Measurements from ENCODE around the gene KLHL34.

KLHL34 gene

GRCh38 chrX:21658152-21658737 is at the start of gene KLHL34:
KLHL34 (minus strand) TSS chrX:21658330; CDS start chrX:21657788, 542 bp downstream.
- H3K4me3 ChIP-seq (ENCODE audit: low read depth, low read length), result no peak within 1 kb of the TSS

GRCh38 chrX:21705225-21705624 is 47.1 kb upstream of the KLHL34 start:
- no peak for TF ChIP-seq CTCF (IDR thresholded peaks at IDR 0.05; ENCODE audit: low read depth, low read length)

More at GRCh38 chrX:21658152-21658737, at the start of gene KLHL34:
- no peak for TF ChIP-seq CTCF (IDR thresholded peaks at IDR 0.05; ENCODE audit: low read depth, low read length)

GRCh38 chrX:21702725-21703124 is 44.6 kb upstream of the KLHL34 start:
- no peak overlapping the region for H3K4me3 ChIP-seq (ENCODE audit: low read depth, low read length)
- TF ChIP-seq CTCF (IDR thresholded peaks at IDR 0.05; ENCODE audit: low read depth, low read length), result no peak

More at GRCh38 chrX:21705225-21705624, 47.1 kb upstream of the KLHL34 start:
- H3K4me3 ChIP-seq (ENCODE audit: low read depth, low read length), result no peak overlapping the region

- no peak for TF ChIP-seq CTCF (IDR thresholded peaks at IDR 0.05; ENCODE audit: low read depth, low read length)
- H3K4me3 ChIP-seq (ENCODE audit: low read depth, low read length), result no peak overlapping the region
These were observed 42.8 kb upstream of the KLHL34 start for GRCh38 chrX:21700967-21701366.

GRCh38 chrX:21700275-21700674 is 42.1 kb upstream of the KLHL34 start:
- H3K4me3 ChIP-seq (ENCODE audit: low read depth, low read length), result no peak overlapping the region
- no peak for TF ChIP-seq CTCF (IDR thresholded peaks at IDR 0.05; ENCODE audit: low read depth, low read length)

- no peak for TF ChIP-seq CTCF (IDR thresholded peaks at IDR 0.05; ENCODE audit: low read depth, low read length)
- no peak overlapping the region for H3K4me3 ChIP-seq (ENCODE audit: low read depth, low read length)
These were observed 41.0 kb upstream of the KLHL34 start for GRCh38 chrX:21699136-21699535.

GRCh38 chrX:21698272-21698671 is 40.1 kb upstream of the KLHL34 start:
- H3K4me3 ChIP-seq (ENCODE audit: low read depth, low read length), result no peak overlapping the region
- TF ChIP-seq CTCF (IDR thresholded peaks at IDR 0.05; ENCODE audit: low read depth, low read length), result no peak
